Hepatocyte (in vitro differentiated cells): ENCODE data around the gene HTR2A. TPM values are rescaled to one million over a fixed set of nuclear protein-coding genes. Genes with fewer than 3 reads are reported as not detected.

Source experiments
- DNase-seq: peaks from one replicate; pipeline ENCODE4 v3.0.0-alpha.2; 2016; ENCODE audit warnings: low spot score
- H2AFZ ChIP-seq: fragments of 200-600 bp; sonication (generic); 2 replicates; pipeline ENCODE4 v1.6.0; 2016; ENCODE audit warnings: antibody characterized with exemption, mild to moderate bottlenecking
- H3K27ac ChIP-seq: fragments of 200-600 bp; sonication (generic); 2 replicates; pipeline ENCODE4 v1.5.1; 2016; ENCODE audit warnings: mild to moderate bottlenecking
- H3K27me3 ChIP-seq: fragments of 200-600 bp; sonication (generic); 2 replicates; pipeline ENCODE4 v1.6.1; 2016
- H3K36me3 ChIP-seq: fragments of 200-600 bp; sonication (generic); replicated peaks from 2 replicates; pipeline ENCODE4 v1.5.1; 2016; ENCODE audit warnings: low read depth; ENCODE audit not compliant: insufficient read depth
- H3K4me1 ChIP-seq: fragments of 200-600 bp; sonication (generic); 2 replicates; pipeline ENCODE4 v1.5.1; 2016; ENCODE audit warnings: mild to moderate bottlenecking, moderate library complexity; ENCODE audit not compliant: insufficient read depth
- H3K4me2 ChIP-seq: fragments of 200-600 bp; sonication (generic); 2 replicates; pipeline ENCODE4 v1.6.0; 2016
- H3K4me3 ChIP-seq: fragments of 200-600 bp; sonication (generic); 2 replicates; pipeline ENCODE4 v1.5.1; 2016; ENCODE audit warnings: mild to moderate bottlenecking
- H3K79me2 ChIP-seq: fragments of 200-600 bp; sonication (generic); 2 replicates; pipeline ENCODE4 v1.6.0; 2017; ENCODE audit warnings: mild to moderate bottlenecking
- H3K9me2 ChIP-seq: fragments of 200-600 bp; sonication (generic); replicated peaks from 2 replicates; pipeline ENCODE4 v1.6.0; 2017; ENCODE audit warnings: mild to moderate bottlenecking; ENCODE audit not compliant: insufficient read depth
- H3K9me3 ChIP-seq: fragments of 200-600 bp; sonication (generic); 2 replicates; pipeline ENCODE4 v1.5.1; 2016; ENCODE audit warnings: low read depth, mild to moderate bottlenecking
- H4K20me1 ChIP-seq: fragments of 200-600 bp; sonication (generic); 2 replicates; pipeline ENCODE4 v1.6.0; 2016; ENCODE audit warnings: mild to moderate bottlenecking; ENCODE audit not compliant: insufficient read depth, poor library complexity, severe bottlenecking
- CTCF ChIP-seq: fragments of 200-600 bp; sonication (generic); IDR thresholded peaks from 2 replicates; pipeline ENCODE4 v1.5.1; 2016; ENCODE audit warnings: antibody characterized with exemption, mild to moderate bottlenecking; ENCODE audit not compliant: poor library complexity
- EZH2 ChIP-seq: fragments of 200-600 bp; sonication (generic); IDR thresholded peaks from 2 replicates; pipeline ENCODE4 v1.6.1; 2016; ENCODE audit warnings: antibody characterized with exemption, mild to moderate bottlenecking, borderline replicate concordance
- EZH2phosphoT487 ChIP-seq: fragments of 200-600 bp; sonication (generic); IDR thresholded peaks from one replicate; pipeline ENCODE4 v1.6.1; 2018; ENCODE audit warnings: antibody characterized with exemption, mild to moderate bottlenecking, low read depth, moderate library complexity; ENCODE audit not compliant: unreplicated experiment, severe bottlenecking
- WGBS: methylation state at CpG from one replicate; pipeline ENCODE4 v1.1.6; 2016; ENCODE audit warnings: low lambda C conversion rate; ENCODE audit errors: missing lambda C conversion rate; 5-methylcytosine and 5-hydroxymethylcytosine counted together
- polyA plus RNA-seq: library from polyadenylated mRNA; unstranded; fragments of >200 nt; fragmentation: Nextera tagmentation; extraction: Ambion mirVana; gene quantifications from 2 replicates; pipeline ENCODE4 v1.2.1, GENCODE V29; 2016
- total RNA-seq: library from RNA; depleted of rRNA; stranded (reverse); fragments of >200 nt; gene quantifications from 2 replicates; pipeline ENCODE4 v1.2.3, GENCODE V29; 2014

HTR2A gene
- total and polyA plus RNA-seq, 2 experiments from 2014 or later = 0.23 TPM; not detected in 1

GRCh38 chr13:46822551-46822950 is 74.3 kb downstream of the HTR2A start:
- H3K4me2 ChIP-seq = no peak overlapping the region
- no peaks in the 10 kb centered on the region for H4K20me1 ChIP-seq
- no peak overlapping the region for H3K4me3 ChIP-seq
- 73% methylated on average over 2 of the region's 2 CpGs for WGBS
- H3K36me3 ChIP-seq = peaks cover 3% of the 10 kb centered on the region
- H3K4me1 ChIP-seq = no peaks in the 10 kb centered on the region
- H3K9me2 ChIP-seq = no peaks in the 10 kb centered on the region
- H3K27me3 ChIP-seq = no peaks in the 10 kb centered on the region
- H3K9me3 ChIP-seq = no peaks in the 10 kb centered on the region
- TF ChIP-seq EZH2 (no peak), EZH2phosphoT487 (no peak), CTCF (no peak)
- no peak overlapping the region for H2AFZ ChIP-seq
- DNase-seq = no peak
- no peaks in the 10 kb centered on the region for H3K79me2 ChIP-seq
- no peak overlapping the region for H3K27ac ChIP-seq

DNA sequence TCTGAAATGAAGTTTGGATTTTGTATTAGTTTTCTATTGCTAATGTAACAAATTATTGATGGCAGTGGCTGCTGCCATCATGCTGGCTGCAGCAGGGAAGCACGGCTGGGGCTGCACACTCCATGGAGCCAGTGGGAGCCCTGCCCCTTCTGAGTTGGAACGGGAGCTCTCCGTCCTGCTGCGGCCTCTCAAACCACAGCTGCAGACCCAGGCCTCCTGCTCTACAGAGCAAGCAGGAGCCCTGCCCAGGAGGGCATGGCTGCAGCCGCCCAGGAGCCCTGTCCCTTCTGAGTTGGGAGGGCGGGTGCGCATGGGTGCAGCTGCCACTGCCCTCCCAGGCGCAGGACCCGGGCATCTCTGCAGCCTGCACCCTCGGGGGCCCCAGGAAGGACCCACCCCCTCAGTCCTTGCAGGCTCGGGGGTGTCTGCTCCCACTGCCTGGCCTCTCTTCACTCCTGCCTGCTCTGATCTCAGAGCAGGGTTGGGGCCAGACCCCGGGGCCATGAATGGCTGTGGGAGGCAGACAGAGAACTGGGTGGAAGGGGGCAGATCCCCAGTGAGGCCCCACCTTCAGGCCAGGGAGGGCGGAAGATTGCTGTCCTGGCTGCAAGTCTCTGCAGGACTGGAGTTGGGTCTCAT is 78.9 kb downstream of the HTR2A start:
- H3K4me3 ChIP-seq = no peak overlapping the region
- H3K27me3 ChIP-seq = no peaks in the 10 kb centered on the region
- TF ChIP-seq EZH2 (no peak), CTCF (no peak), EZH2phosphoT487 (no peak)
- H3K9me3 ChIP-seq = no peaks in the 10 kb centered on the region
- no peaks in the 10 kb centered on the region for H3K79me2 ChIP-seq
- H3K4me2 ChIP-seq = no peak overlapping the region
- no peak overlapping the region for H2AFZ ChIP-seq
- 91% methylated on average over 13 of the region's 13 CpGs for WGBS
- H3K9me2 ChIP-seq = no peaks in the 10 kb centered on the region
- H4K20me1 ChIP-seq = no peaks in the 10 kb centered on the region
- DNase-seq = no peak
- H3K27ac ChIP-seq = no peak overlapping the region
- H3K36me3 ChIP-seq = peaks cover 3% of the 10 kb centered on the region
- H3K4me1 ChIP-seq = no peaks in the 10 kb centered on the region

DNA sequence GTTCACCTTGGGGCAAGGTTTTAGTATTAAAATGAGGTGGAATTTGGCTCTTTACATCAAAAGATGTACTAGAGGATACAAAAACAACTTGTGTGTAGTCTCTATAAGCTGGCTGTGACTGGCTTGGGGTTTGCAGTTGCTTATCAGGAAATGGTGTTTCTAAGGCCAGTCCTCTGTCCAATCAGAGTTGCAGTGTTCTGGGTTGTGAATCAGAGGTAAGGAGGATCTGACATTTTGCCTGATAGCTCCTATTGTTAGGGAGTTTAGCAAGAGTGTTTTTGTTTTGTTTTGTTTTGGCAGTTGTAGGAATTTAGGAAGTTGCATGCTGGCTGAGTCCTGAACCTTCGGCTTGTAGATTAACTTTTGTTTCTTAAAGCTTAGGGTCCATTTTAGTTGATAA is 79.8 kb downstream of the HTR2A start:
- Histone ChIP-seq H2AFZ (no peak overlapping the region), H3K27ac (no peak overlapping the region), H4K20me1 (no peaks in the 10 kb centered on the region), H3K27me3 (no peaks in the 10 kb centered on the region), H3K9me2 (no peaks in the 10 kb centered on the region), H3K36me3 (peaks cover 3% of the 10 kb centered on the region), H3K4me3 (no peak overlapping the region), H3K79me2 (no peaks in the 10 kb centered on the region), H3K9me3 (no peaks in the 10 kb centered on the region), H3K4me1 (no peaks in the 10 kb centered on the region), H3K4me2 (no peak overlapping the region)
- no peak for DNase-seq
- WGBS = 92% methylated on average over 1 of the region's 1 CpG
- TF ChIP-seq CTCF = no peak
- no peak for TF ChIP-seq EZH2
- TF ChIP-seq EZH2phosphoT487 = no peak

- no peaks in the 10 kb centered on the region for H3K4me1 ChIP-seq
- H3K9me3 ChIP-seq = no peaks in the 10 kb centered on the region
- WGBS = 97% methylated on average over 1 of the region's 1 CpG
Measured at GRCh38 chr13:46816371-46816770, 80.5 kb downstream of the HTR2A start.

More at GRCh38 chr13:46816371-46816770, 80.5 kb downstream of the HTR2A start:
- no peaks in the 10 kb centered on the region for H3K9me2 ChIP-seq
- H3K4me2 ChIP-seq = no peak overlapping the region
- no peak overlapping the region for H3K27ac ChIP-seq
- no peak overlapping the region for H3K4me3 ChIP-seq
- H2AFZ ChIP-seq = no peak overlapping the region
- no peaks in the 10 kb centered on the region for H3K79me2 ChIP-seq
- no peak for TF ChIP-seq CTCF
- no peak for TF ChIP-seq EZH2
- TF ChIP-seq EZH2phosphoT487 = no peak
- H3K36me3 ChIP-seq = peaks cover 3% of the 10 kb centered on the region
- DNase-seq = no peak
- H3K27me3 ChIP-seq = no peaks in the 10 kb centered on the region
- H4K20me1 ChIP-seq = no peaks in the 10 kb centered on the region
